Left cardiac atrium (tissue), 4 donors: ENCODE data around the gene OR10A6. TPM values are rescaled to one million over a fixed set of nuclear protein-coding genes. Genes with fewer than 3 reads are reported as not detected.
A peak's percentile ranks its signal among the peaks of the same experiment; 100 is the strongest.

Source experiments
- ATAC-seq, 2 donors: fragments of 200-7000 bp; cut with Tn5 transposase; one replicate each; pipeline ENCODE4 v1.9.1; 2020; ENCODE audit warnings: mild to moderate bottlenecking in 2 of 2, moderate library complexity in 2 of 2
- DNase-seq: peaks from one replicate; pipeline ENCODE4 v3.0.0-alpha.2; 2020
- intact Hi-C, 2 donors: fragments of 100-400 bp; cut with DNase I; formaldehyde crosslinking; loops; one replicate each; pipeline versions ENCODE4 v1.14.1 to v1.15.1; 2022 to 2023
- total RNA-seq, 2 donors: library from RNA; stranded (reverse); fragmentation: NEBNext Ultra II Directional; extraction: Animal tissue kit (Norgen Biotek cat#: 25700); gene quantifications; one replicate each; pipeline ENCODE4 v1.2.1, GENCODE V29; 2021
- donor health status: DM: no; HTN: yes; CAD: no.
- donor health status: DM: no; HTN: yes; CAD: no; lungs with severe emphysema.
- donor health status: DM: yes; HTN: yes; CAD: no.
- donor health status: Dilated cardiomyopathy.

Gene OR10A6
- total RNA-seq, 2 donors from 2014 or later, result not detected

DNA sequence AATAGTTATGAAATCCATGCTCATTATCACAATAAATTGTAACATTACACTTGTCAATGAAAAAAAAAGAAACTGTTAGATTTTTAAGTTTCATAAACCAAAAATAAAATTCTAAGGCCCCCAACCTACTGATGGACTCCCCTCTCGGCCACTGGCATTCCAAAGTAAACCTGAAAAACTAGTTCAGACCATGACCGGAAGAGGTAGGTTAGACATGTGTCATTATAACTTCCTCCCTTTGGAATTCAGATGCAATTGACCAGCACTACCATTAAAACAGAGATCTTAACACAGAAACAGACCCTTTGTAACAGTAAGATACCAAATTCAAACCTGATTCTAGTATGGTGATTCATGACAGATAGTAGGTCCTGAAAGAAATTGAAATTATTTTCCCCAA is 12.9 kb downstream of the OR10A6 start:
- DNase-seq, result no peak
- intact Hi-C loops, result no loop called here
- no peak for ATAC-seq

DNA sequence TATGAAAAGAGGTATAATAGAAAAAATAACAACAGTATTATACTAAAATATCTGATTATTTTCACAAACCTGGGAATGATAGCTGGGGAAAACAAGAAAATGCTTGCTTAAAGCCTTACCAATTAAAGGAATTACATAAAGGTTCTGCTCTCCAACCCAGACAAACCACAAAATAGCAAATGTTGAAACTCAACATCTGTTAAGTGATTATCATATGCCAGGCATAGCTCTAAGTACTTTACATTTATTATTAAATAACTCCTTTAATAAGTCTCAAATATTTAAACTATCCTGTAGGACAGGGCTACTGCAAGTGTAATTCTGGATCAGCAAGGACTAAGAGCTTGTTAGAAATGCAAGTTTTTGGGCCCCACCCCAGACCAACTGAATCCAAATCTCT is 20.1 kb downstream of the OR10A6 start:
- no peak for DNase-seq
- no peak for ATAC-seq
- intact Hi-C loops, result no loop called here

DNA sequence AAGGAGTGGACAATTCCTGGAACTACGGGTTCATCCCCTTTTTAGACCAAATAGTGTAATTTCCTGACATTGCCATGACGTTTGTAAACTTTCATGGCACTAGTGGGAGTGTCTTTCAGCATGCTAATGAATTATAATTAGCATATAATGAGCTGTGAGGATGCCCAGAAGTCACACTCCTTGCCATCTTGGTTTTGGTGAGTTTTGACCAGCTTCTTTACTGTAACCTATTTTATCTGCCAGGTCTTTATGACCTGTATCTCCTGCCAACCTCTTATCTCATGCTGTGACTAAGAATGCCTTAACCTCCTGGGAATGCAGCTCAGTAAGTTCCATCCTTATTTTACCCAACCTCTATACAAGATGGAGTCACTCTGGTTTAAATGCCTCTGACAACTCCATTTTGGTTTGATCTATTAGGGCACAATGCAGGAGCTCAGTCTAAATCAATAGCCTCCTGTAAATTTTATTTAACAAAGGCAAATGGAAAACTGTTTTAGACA is 20.7 kb downstream of the OR10A6 start:
- intact Hi-C loops, result no loop called here
- DNase-seq (no peak), ATAC-seq (no peak)

DNA sequence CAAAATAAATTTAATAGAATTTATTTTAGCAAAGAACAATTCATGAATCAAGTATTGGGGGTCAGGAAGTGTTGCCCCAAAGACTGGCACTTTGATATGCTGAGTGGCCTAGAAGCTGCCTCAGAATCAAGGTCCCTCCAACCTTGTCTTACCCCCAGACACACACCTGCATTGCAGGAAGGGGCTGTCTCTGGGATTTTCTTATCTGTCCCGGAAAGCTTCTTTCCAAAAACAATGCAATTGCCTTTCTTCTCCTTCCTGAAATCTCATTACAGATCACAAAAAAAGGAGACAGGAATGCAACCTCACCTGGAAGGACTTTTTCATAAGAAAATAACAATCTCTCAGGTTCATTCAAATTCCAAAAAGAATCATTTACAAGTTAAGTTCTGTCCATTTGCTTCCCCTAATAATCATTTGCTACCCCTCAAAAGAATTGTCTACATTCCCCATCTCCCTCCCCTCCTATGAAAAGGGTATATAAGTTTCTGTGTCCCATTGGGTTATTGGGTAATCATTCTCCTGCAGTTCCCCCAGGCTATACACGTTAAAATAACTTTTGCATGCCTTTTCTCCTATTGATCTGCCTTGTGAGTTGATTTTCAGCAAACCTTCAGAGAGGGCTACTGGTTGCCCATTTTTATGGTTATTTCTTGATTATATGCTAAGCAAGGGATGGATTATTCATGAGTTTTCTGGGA is 21.3 kb downstream of the OR10A6 start:
- ATAC-seq, result no peak

DNA sequence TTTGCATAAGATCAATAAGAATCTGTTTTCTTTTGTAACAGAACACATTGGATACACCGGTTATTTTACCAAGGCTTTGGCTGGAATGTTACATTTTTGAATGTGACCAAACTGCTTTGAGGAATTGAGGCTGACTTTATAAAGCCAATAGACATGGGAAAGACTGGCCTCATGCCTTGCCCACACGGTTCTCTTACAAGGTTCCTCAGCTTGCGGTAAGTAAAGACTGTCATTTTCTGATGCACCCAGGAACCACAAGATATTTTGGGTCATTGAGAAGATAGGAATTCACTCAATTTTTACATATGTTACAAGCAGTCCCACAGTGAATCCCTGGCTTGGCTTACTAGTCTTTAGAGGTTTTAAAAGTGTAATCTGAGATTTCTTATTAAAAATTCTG is 23.9 kb downstream of the OR10A6 start:
- ATAC-seq (no peak), DNase-seq (no peak)
- intact Hi-C loops, result no loop called here

More for the DNA sequence above, 21.3 kb downstream of the OR10A6 start:
- no peak for DNase-seq
- intact Hi-C loops, result no loop called here

DNA sequence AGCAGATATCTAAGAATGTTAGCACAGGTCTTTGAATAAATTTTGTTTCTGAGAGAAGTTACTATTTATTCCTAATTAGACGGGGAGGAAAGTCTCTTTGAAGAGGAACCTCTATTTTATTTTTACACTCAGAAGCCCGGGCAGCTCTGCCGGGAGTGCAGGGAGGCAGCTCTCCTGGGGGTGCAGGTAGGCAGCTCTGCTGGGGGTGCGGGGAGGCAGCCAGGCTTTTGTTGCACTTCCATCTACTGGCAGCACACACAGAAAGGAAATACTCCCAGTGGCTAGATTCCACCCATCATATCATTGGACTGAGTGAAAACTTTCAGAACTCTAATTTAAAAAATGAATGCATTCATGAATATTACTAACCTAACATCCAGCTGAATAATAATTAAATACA is 24.6 kb downstream of the OR10A6 start:
- ATAC-seq (no peak), DNase-seq (no peak)
- intact Hi-C loops, result no loop called here

- no peak for DNase-seq
- intact Hi-C loops, result no loop called here
- no peak for ATAC-seq
Measured at GRCh38 chr11:7905961-7906429, 25.1 kb downstream of the OR10A6 start.

GRCh38 chr11:7905549-7905948 is 25.5 kb downstream of the OR10A6 start:
- intact Hi-C loops, result no loop called here
- DNase-seq, result no peak
- no peak for ATAC-seq

DNA sequence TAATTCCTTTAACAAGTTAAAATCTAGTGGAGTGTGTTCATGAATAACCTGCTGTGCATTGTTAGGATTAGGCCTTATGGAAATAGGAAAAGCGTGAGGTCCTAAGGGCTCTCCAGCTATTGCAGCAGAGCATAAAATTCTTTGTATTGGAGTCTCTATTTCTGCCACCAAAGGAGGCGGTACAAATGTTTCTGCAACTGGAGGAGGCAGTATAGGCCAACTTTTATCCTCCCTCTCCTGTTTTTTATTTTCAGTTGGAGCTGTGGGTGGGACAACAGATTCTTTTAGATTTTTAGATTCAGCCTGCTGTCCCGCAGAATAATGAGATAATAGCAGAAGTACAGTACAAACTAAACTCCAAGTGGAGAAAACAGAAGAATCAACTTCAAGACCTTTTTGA is 26.2 kb downstream of the OR10A6 start:
- intact Hi-C loops, result no loop called here
- DNase-seq (no peak), ATAC-seq (no peak)

DNA sequence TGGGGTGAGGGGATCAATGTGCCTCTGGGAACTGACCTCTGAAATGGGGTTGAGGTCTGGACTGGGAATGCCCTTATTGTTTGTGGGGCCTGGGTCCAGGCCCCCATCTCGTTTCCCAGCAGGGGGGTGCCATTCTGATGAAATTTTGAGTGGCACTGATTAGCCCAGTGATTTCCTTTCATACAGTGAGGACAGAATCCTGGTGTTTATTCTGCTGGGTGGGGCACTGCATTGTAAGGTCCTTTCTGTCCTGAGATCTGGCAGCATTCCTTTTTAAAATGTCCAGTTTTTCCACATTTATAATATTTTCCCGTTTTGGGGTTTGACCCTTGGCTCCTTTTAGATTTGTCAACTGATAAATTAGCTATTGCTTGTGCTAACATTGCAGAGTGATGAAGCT is 27.1 kb downstream of the OR10A6 start:
- DNase-seq, result no peak
- intact Hi-C loops, result no loop called here
- ATAC-seq, result no peak

DNA sequence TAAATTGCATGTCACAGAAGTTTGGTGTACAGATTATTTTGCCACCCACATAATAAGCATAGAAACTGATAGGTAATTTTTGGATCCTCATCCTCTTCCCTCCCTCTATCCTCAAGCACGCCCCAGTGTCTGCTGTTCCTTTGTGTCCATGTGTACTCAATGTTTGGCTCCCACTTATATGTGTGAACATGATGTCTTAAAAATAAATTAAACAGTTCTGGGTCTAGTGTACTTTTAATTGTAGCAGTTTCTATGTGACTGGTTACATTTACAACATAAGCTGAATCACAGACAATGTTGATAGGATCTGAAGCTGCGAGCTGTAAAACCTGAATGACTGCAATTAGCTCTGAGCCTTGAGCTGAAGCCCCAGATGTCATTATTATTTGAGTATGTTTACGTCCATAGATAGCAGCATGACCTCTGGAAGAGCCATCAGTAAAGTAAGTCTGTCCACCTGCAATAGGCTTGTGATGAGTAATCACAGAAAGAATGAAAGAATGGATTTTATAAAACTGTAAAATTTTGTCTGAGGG is 29.7 kb downstream of the OR10A6 start:
- ATAC-seq (no peak), DNase-seq (no peak)
- intact Hi-C loops, result no loop called here

DNA sequence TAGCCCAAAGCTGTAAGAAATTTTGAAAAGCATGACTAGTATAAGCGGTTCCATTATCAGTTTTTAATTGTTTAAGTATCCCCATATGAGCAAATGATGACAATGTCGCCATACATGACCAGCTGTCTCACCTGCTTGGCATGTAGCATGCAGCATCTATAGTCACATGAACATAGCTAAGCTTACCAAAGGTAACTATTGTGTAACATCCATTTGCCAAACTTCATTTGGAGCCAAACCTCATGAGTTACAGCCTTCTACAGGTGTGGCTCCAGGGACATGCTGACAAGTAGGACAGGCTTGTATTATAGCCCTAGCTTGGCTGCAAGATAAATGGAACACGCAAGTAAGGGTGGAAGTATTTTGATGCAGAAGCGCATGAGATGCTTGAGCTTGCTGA is 30.4 kb downstream of the OR10A6 start:
- ATAC-seq, result no peak
- intact Hi-C loops, result no loop called here
- no peak for DNase-seq

DNA sequence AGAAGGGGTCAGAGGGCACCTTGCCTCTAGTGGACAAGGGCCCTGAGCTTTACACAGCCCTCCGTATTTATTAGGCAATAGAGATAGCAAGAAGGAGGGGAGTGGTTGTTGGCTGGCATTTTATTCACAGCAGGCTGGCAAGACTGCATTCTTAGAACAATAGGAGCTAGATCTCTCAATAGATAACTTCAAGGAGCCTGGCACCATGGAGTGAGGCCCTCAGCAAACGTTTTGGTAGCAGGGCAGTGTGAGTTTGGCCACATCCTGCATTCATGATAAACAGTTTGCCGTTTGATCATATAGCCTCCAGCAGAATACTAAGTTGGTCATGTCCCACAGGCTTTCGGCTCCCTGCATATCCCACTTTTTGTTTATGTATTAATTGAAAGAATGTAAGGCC is 31.6 kb downstream of the OR10A6 start:
- ATAC-seq, result no peak
- intact Hi-C loops, result loop anchor here in 1 of 2 donors (10.0 kb wide), 2 partner anchors 85 to 195 kb away; partner anchors contain the start of gene EIF3F
- no peak for DNase-seq

- no peak for ATAC-seq
- intact Hi-C loops, result loop anchor here in 1 of 2 donors (10.0 kb wide), 2 partner anchors 86 to 196 kb away; partner anchors contain the start of gene EIF3F
- no peak for DNase-seq
Measured at GRCh38 chr11:7898666-7899283, 32.3 kb downstream of the OR10A6 start.

- ATAC-seq (peak in 1 of 2 donors; percentile 26), DNase-seq (no peak)
- intact Hi-C loops, result loop anchor here in 1 of 2 donors (10.0 kb wide), 2 partner anchors 89 to 199 kb away; partner anchors contain the start of gene EIF3F
Measured at GRCh38 chr11:7896009-7896785, 34.9 kb downstream of the OR10A6 start.

DNA sequence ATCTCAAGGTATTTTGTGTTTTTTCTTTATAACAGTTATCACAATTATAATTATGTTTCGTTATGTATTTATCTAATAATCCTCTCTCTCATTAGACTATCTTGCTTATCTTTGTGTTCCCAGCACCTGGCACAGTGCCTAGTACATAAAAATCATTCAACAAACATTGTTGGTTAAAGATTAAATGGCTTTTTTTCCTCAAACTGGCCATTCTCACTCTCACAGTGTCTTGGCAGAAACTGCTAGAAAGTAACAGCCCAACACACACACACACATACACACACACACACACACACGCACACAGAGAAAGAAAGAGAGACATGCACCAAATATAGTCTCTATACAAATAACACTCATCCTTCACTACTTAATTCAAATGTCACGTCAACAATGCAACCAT is 36.8 kb downstream of the OR10A6 start:
- intact Hi-C loops, result loop anchor here in 1 of 2 donors (10.0 kb wide), 2 partner anchors 91 to 201 kb away; partner anchors contain the start of gene EIF3F
- ATAC-seq (no peak), DNase-seq (no peak)

- no peak for ATAC-seq
- no peak for DNase-seq
- intact Hi-C loops, result loop anchor here (2.0 to 10.0 kb wide), 3 partner anchors 91 to 201 kb away; partner anchors contain the start of gene EIF3F (in 2 of the 2)
Measured at GRCh38 chr11:7893796-7894195, 37.3 kb downstream of the OR10A6 start.

- ATAC-seq, result peak; percentile 65 to 73
- intact Hi-C loops, result loop anchor here (2.0 to 10.0 kb wide), 3 partner anchors 92 to 202 kb away; partner anchors contain the start of gene EIF3F (in 2 of the 2)
- DNase-seq, result no peak
Measured at GRCh38 chr11:7892840-7893254, 38.2 kb downstream of the OR10A6 start.

DNA sequence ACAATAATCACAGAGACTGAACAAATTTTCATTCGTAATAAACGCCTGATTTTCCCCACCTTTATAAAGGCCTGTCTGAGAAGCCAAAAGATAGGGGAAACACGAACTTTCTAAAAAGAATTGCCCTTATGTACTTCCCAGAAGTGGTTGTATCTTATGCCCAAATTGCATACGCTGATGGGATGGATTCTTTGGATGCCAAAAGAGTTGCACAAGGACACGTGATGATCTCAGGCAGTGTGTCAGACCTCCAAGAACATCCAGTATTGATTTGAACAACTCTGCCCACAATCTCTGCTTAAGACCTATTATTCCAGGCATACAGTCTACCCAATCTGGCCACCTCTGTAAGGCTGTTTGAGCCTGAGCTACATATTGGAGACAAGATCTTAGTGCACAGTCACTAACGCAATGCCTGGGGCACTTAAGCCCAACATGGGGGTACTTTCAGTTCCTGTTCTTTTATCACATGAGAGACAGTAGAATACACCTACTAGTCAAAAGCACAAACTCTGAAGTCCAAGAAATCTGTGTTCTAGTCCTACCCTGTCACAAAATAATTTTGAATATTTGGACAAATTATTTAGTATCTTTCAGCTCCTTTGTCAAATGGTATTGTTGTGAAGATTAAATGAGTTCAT is 38.9 kb downstream of the OR10A6 start:
- intact Hi-C loops, result loop anchor here (2.0 to 10.0 kb wide), 3 partner anchors 93 to 203 kb away; partner anchors contain the start of gene EIF3F (in 2 of the 2)
- ATAC-seq (peak; percentile 19 to 79), DNase-seq (no peak)
